Endothelial cell of umbilical vein (primary cell): ENCODE measurements around the gene PSMA5.

ENCODE experiments used
- TF ChIP-seq, protein P1 (sequence below): IDR thresholded peaks from 2 replicates; pipeline ENCODE4 v1.6.1; 2011; ENCODE audit not compliant: insufficient read depth, insufficient read length
- TF ChIP-seq, protein P2 (sequence below), 2 donors: IDR thresholded peaks; 1 replicate in 1 of 2; 2 replicates in 1 of 2; pipeline ENCODE4 v1.5.1; 2011; ENCODE audit warnings: low read length in 2 of 2, mild to moderate bottlenecking in 2 of 2, moderate library complexity in 2 of 2, control low read depth in 1 of 2, inconsistent platforms in 1 of 2, low read depth in 1 of 2; ENCODE audit not compliant: insufficient read depth in 1 of 2; ENCODE audit errors: extremely low read depth in 1 of 2

DNA sequence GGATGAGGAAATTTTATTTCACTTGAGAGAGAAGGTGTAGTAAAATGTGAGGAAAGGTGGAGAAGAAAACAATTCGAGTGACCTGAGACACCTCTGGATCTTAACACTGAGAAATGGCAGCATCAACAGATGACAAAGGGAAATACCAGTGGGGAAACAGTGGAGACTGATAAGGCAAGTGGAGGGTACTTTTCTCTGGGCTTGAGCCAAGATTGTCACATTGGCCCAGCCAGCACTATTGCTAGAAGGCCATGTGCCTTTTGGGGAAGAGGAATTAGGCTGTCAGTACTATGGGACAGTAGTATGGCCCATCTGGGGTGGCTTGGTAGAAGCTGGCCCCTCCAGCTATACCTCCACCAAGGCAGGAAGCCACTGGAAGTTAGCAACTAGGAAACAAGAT, 48.4 kb upstream of the PSMA5 start:
- TF ChIP-seq, protein P1, sequence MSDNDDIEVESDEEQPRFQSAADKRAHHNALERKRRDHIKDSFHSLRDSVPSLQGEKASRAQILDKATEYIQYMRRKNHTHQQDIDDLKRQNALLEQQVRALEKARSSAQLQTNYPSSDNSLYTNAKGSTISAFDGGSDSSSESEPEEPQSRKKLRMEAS: no peak
- TF ChIP-seq, protein P2, sequence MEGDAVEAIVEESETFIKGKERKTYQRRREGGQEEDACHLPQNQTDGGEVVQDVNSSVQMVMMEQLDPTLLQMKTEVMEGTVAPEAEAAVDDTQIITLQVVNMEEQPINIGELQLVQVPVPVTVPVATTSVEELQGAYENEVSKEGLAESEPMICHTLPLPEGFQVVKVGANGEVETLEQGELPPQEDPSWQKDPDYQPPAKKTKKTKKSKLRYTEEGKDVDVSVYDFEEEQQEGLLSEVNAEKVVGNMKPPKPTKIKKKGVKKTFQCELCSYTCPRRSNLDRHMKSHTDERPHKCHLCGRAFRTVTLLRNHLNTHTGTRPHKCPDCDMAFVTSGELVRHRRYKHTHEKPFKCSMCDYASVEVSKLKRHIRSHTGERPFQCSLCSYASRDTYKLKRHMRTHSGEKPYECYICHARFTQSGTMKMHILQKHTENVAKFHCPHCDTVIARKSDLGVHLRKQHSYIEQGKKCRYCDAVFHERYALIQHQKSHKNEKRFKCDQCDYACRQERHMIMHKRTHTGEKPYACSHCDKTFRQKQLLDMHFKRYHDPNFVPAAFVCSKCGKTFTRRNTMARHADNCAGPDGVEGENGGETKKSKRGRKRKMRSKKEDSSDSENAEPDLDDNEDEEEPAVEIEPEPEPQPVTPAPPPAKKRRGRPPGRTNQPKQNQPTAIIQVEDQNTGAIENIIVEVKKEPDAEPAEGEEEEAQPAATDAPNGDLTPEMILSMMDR (IDR thresholded peaks at IDR 0.05; ENCODE audit: extremely low read depth in 1 of 2, insufficient read depth in 1 of 2, low read depth in 1 of 2, low read length in 2 of 2): no peak
